ENCODE measurements around the gene COL1A2.

The COL1A2 gene

GRCh38 chr7:94376281-94376680, 18.4 kb upstream of the COL1A2 start:
- in situ Hi-C loops (cut with MboI; ENCODE audit: low sequenced_read_pairs, unreplicated experiment) = loop anchor here (25.0 kb wide), 1 partner anchor 464 kb away; the partner anchor contains the start of genes GNG11 and GNGT1
- no peak for TF ChIP-seq CTCF (IDR thresholded peaks at IDR 0.05; ENCODE audit: borderline replicate concordance, control extremely low read depth, extremely low read depth, insufficient read depth, missing control alignments)
- DNase-seq (ENCODE audit: low spot score) = no peak

- TF ChIP-seq CTCF (IDR thresholded peaks at IDR 0.05; ENCODE audit: borderline replicate concordance, control extremely low read depth, extremely low read depth, insufficient read depth, missing control alignments) = no peak
- in situ Hi-C loops (cut with MboI; ENCODE audit: low sequenced_read_pairs, unreplicated experiment) = loop anchor here (25.0 kb wide), 1 partner anchor 466 kb away; the partner anchor contains the start of genes GNG11 and GNGT1
- DNase-seq (ENCODE audit: low spot score) = no peak
Observed at GRCh38 chr7:94378356-94378755, 16.3 kb upstream of the COL1A2 start.

- in situ Hi-C loops (cut with MboI; ENCODE audit: low sequenced_read_pairs, unreplicated experiment) = loop anchor here (25.0 kb wide), 1 partner anchor 468 kb away; the partner anchor contains the start of genes GNG11 and GNGT1
- no peak for TF ChIP-seq CTCF (IDR thresholded peaks at IDR 0.05; ENCODE audit: borderline replicate concordance, control extremely low read depth, extremely low read depth, insufficient read depth, missing control alignments)
- no peak for DNase-seq (ENCODE audit: low spot score)
Observed at GRCh38 chr7:94380264-94380663, 14.4 kb upstream of the COL1A2 start.

GRCh38 chr7:94382132-94382531, 12.6 kb upstream of the COL1A2 start:
- no peak for TF ChIP-seq CTCF (IDR thresholded peaks at IDR 0.05; ENCODE audit: borderline replicate concordance, control extremely low read depth, extremely low read depth, insufficient read depth, missing control alignments)
- in situ Hi-C loops (cut with MboI; ENCODE audit: low sequenced_read_pairs, unreplicated experiment) = loop anchor here (25.0 kb wide), 1 partner anchor 470 kb away; the partner anchor contains the start of genes GNG11 and GNGT1
- DNase-seq (ENCODE audit: low spot score) = no peak

- TF ChIP-seq CTCF (IDR thresholded peaks at IDR 0.05; ENCODE audit: borderline replicate concordance, control extremely low read depth, extremely low read depth, insufficient read depth, missing control alignments) = no peak
- in situ Hi-C loops (cut with MboI; ENCODE audit: low sequenced_read_pairs, unreplicated experiment) = loop anchor here (25.0 kb wide), 1 partner anchor 470 kb away; the partner anchor contains the start of genes GNG11 and GNGT1
- DNase-seq (ENCODE audit: low spot score) = no peak
Observed at GRCh38 chr7:94382746-94383145, 11.9 kb upstream of the COL1A2 start.

GRCh38 chr7:94384315-94384714, 10.4 kb upstream of the COL1A2 start:
- in situ Hi-C loops (cut with MboI; ENCODE audit: low sequenced_read_pairs, unreplicated experiment) = loop anchor here (25.0 kb wide), 1 partner anchor 472 kb away; the partner anchor contains the start of genes GNG11 and GNGT1
- no peak for DNase-seq (ENCODE audit: low spot score)
- no peak for TF ChIP-seq CTCF (IDR thresholded peaks at IDR 0.05; ENCODE audit: borderline replicate concordance, control extremely low read depth, extremely low read depth, insufficient read depth, missing control alignments)

Data from GM13976 (cell line).